ENCODE measurements around the gene MAJIN.
"Not testable (repeated sequence)": the region's sequence is repeated elsewhere in the genome, so short reads cannot be mapped to it uniquely, and the experiment has no call there.

MAJIN gene

DNA sequence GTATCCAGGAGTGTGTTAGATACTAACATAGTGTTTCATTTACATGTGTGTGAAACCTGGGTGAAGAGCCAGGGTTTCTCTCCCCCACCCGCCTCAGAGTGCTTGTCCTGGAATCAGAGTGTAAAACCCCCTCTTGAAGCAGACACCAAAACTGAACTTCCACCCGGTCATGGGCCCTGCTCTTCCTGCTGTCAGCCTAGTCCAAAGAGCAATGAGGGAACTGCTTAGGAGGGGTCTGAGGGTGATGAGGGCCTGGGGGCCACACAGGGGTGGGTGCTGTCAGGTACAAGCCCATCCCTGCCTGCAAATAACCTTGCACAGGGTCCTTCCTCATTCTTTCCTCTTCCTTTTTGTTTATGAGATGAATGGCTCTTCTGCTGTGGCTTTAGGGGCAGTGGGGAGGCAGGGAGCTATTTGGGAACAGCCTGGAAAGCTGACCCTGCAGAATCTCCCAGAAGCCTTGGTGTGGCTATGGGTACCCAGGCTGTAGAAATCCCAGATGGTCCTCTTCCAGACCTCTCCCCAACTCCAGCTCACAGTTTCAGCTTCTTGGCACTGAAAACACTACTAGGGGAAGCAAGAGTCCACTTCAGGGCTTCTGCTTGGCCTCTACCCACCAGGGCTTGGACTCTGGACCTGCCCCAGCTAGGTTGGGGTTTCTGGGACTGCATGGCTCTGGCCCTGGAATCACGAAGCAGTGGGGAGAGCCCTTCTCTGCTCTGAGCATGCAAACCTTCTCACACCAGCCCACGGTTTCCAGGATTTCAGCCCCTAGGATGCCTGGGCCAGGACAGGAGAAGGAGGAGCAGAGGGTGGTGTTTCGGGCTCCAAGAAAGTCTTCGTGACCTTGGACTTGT lies 16.3 kb upstream of the MAJIN start:
- TF ChIP-seq POLR2AphosphoS5 (IDR thresholded peaks at IDR 0.05; ENCODE audit: low read depth, low read length) (no peak), TAF1 (IDR thresholded peaks at IDR 0.05; ENCODE audit: borderline replicate concordance, low read depth, low read length) (no peak), POLR2A (IDR thresholded peaks at IDR 0.05; ENCODE audit: low read depth, low read length) (no peak)
- DNase-seq (ENCODE audit: insufficient read length) (no peak), FAIRE-seq (no peak)

DNA sequence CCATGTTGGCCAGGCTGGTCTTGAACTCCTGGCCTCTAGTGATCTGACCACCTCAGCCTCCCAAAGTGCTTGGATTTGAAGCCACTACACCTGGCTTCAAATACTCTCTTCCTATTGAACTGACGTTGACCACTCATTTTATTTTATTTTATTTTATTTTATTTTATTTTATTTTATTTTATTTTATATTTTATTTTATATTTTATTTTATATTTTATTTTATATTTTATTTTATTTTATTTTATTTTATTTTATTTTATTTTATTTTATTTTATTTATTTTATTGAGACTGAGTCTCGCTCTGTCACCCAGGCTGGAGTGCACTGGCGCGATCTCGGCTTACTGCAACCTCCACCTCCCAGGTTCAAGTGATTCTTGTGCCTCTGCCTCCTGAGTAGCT lies 11.4 kb upstream of the MAJIN start:
- not testable (repeated sequence) for FAIRE-seq; DNase-seq (ENCODE audit: insufficient read length)

DNA sequence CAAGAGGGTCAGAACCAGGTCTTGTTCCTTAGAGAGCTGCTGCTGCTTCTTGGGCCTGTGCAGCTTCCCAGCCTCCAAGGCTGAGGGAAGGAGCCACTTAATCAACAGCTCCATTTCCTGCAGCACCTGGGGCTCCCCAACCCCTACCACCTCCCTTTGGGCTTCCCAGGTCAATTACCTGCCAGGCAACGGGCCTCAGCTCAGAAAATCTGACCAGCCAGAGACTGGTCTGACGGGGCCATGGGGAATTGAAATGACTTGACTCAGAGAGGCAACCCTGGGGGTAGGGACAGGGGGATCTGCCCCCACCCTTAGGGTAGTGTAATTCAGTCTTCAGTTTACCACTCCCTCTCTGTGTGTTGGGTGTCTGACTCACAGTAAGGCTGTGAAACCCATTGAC lies 4.7 kb upstream of the MAJIN start:
- FAIRE-seq (no peak), DNase-seq (ENCODE audit: insufficient read length) (no peak)
- TF ChIP-seq POLR2AphosphoS5 (IDR thresholded peaks at IDR 0.05; ENCODE audit: low read depth, low read length) (no peak), POLR2A (IDR thresholded peaks at IDR 0.05; ENCODE audit: low read depth, low read length) (no peak), TAF1 (IDR thresholded peaks at IDR 0.05; ENCODE audit: borderline replicate concordance, low read depth, low read length) (no peak)

DNA sequence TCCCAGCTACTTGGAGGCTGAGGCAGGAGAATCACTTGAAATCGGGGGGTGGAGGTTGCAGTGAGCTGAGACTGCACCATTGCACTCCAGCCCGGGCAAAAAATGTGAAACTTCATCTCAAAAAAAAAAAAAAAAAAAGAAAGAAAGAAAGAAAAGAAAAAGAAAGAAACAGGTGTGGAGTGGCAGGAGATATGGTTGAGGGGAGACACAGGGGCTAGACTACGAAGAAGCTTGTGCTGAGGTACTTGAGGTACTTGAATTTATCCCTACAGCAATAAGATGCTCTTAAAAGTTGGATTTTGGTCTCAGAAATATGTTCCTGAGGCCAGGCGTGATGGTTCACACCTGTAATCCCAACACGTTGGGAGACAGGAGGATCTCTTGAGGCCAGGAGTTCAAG lies 2.2 kb upstream of the MAJIN start:
- TF ChIP-seq POLR2A (IDR thresholded peaks at IDR 0.05; ENCODE audit: low read depth, low read length) (no peak), TAF1 (IDR thresholded peaks at IDR 0.05; ENCODE audit: borderline replicate concordance, low read depth, low read length) (no peak), POLR2AphosphoS5 (IDR thresholded peaks at IDR 0.05; ENCODE audit: low read depth, low read length) (no peak)
- FAIRE-seq (no peak), DNase-seq (ENCODE audit: insufficient read length) (no peak)

DNA sequence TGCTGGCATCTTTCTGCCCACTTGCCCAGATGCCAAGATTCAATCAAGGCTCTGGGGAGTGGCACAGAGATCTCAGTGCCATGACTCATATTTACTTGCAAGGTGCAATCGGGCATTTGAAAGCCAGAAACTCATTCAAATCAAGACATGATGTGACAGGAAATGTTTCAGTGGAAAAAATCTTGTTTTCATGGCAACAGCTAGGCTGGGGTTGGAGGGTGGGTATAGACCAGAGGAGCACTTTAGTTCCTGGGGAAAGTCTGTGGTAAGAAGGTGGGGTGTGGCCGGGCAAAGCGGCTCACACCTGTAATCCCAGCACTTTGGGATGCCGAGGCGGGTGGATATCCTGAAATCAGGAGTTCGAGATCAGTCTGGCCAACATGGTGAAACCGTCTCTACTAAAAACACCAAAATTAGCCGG lies 1.2 kb downstream of the MAJIN start:
- FAIRE-seq (no peak), DNase-seq (ENCODE audit: insufficient read length) (no peak)
- TF ChIP-seq POLR2A (IDR thresholded peaks at IDR 0.05; ENCODE audit: low read depth, low read length) (no peak), TAF1 (IDR thresholded peaks at IDR 0.05; ENCODE audit: borderline replicate concordance, low read depth, low read length) (no peak), POLR2AphosphoS5 (IDR thresholded peaks at IDR 0.05; ENCODE audit: low read depth, low read length) (no peak)

DNA sequence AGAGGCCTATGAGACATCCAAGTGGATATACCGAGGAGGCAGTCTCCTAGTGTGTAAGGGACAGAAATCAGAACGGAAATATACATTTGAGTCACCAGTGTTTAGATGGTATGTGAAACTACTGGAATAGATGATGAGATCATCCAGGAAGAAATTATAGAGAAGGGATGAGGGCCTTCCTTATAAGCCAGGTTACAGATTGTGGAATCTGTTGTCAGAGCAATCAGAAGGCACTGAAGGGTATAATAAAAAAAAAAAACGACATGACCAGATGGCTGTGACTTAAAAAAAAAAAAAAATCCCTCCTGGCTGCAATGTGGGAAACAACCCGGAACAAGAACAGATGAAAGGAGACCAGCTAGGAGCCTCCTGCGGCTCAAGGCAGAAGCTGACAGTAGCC lies 2.7 kb downstream of the MAJIN start:
- FAIRE-seq = no peak
- DNase-seq (ENCODE audit: insufficient read length) = no peak

DNA sequence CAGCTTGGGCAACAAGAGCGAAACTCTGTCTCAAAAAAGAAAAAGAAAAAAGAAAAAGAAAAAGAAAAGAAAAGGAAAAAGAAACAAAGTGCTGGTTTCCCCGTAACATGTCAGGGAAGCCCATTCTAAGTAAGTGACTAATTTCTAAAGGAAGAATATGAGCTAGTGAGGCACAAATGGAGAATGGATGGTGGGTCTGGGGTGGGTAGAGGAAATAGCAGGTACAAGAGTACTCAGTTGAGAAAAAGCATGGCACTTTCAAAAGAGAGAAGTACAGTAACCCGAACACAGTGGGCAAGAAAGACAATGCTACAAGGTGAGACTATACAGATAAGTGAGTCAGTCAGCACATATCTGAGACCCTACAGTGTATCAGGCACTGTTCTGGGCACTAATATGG lies 4.5 kb downstream of the MAJIN start:
- TF ChIP-seq TAF1 (IDR thresholded peaks at IDR 0.05; ENCODE audit: borderline replicate concordance, low read depth, low read length) = no peak
- no peak for TF ChIP-seq POLR2A (IDR thresholded peaks at IDR 0.05; ENCODE audit: low read depth, low read length)
- TF ChIP-seq POLR2AphosphoS5 (IDR thresholded peaks at IDR 0.05; ENCODE audit: low read depth, low read length) = no peak
- DNase-seq (ENCODE audit: insufficient read length) = no peak
- FAIRE-seq = no peak

More for the DNA sequence above, 2.7 kb downstream of the MAJIN start:
- TF ChIP-seq POLR2A (IDR thresholded peaks at IDR 0.05; ENCODE audit: low read depth, low read length) (no peak), POLR2AphosphoS5 (IDR thresholded peaks at IDR 0.05; ENCODE audit: low read depth, low read length) (no peak), TAF1 (IDR thresholded peaks at IDR 0.05; ENCODE audit: borderline replicate concordance, low read depth, low read length) (no peak)

DNA sequence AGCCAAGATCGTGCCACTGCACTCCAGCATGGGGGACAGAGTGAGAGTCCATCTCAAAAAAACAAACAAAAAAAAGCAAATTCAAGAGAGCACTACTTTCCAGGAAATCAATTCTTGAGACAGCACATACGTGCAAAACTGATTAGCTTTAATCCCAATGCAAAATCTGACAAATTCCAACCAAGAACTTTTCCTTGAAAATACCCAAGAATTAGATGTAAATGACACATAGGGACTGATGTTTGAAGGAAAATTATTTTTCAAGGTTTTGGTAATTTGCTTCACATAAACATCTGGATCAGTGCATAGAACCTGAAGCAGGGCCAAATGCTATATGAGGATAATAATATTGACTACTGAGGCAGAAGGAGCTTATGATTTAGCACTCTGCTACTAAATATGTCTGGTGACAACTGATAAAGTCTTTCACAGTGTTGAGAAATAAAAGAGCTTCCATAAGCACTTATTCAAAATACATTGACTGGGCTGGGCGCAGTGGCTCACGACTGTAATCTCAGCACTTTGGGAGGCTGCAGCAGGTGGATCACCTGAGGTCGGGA lies 8.8 kb downstream of the MAJIN start:
- FAIRE-seq (no peak), DNase-seq (ENCODE audit: insufficient read length) (no peak)
- TF ChIP-seq TAF1 (IDR thresholded peaks at IDR 0.05; ENCODE audit: borderline replicate concordance, low read depth, low read length) = no peak
- no peak for TF ChIP-seq POLR2A (IDR thresholded peaks at IDR 0.05; ENCODE audit: low read depth, low read length)
- no peak for TF ChIP-seq POLR2AphosphoS5 (IDR thresholded peaks at IDR 0.05; ENCODE audit: low read depth, low read length)

DNA sequence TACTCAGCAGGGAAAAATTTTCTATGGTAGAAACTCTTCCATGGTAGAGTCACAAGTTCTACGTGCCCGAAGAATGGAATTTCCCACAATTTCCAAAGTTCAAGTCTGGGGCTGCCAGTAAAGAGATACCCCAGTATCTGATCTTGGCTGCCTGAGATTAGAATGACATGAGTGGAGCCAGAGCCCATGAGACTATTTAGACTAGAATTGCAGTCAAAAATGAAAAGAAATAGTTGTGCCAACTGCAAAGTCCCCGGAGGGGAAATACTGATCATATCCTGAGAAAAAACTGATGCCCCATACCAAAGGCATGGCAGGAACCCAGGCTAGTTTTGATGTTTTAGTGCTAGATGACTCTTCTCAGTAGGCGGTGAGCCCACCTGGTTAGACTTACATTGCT lies 11.2 kb downstream of the MAJIN start:
- TF ChIP-seq TAF1 (IDR thresholded peaks at IDR 0.05; ENCODE audit: borderline replicate concordance, low read depth, low read length) = no peak
- no peak for TF ChIP-seq POLR2AphosphoS5 (IDR thresholded peaks at IDR 0.05; ENCODE audit: low read depth, low read length)
- no peak for TF ChIP-seq POLR2A (IDR thresholded peaks at IDR 0.05; ENCODE audit: low read depth, low read length)
- DNase-seq (ENCODE audit: insufficient read length) (no peak), FAIRE-seq (no peak)

DNA sequence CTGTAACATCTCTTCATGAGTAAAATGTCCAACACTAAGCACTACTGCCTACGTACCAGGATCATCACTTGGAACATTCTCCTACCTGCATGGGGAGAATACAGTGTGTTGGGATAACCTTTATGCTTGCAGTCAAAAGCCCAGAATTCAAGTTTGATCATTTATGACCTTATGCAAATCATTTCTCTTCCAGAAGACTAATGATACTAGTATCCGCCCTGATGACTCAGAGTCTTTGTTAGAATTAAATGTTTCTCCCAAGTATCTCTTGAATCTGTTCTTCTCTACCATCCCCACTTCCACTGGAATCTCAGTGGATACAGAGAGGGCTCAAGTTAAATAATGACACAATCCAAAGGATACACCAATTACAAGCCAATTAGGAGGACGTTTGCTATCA lies 12.4 kb downstream of the MAJIN start:
- TF ChIP-seq POLR2A (IDR thresholded peaks at IDR 0.05; ENCODE audit: low read depth, low read length) (no peak), POLR2AphosphoS5 (IDR thresholded peaks at IDR 0.05; ENCODE audit: low read depth, low read length) (no peak), TAF1 (IDR thresholded peaks at IDR 0.05; ENCODE audit: borderline replicate concordance, low read depth, low read length) (no peak)
- DNase-seq (ENCODE audit: insufficient read length) = no peak
- FAIRE-seq = no peak

DNA sequence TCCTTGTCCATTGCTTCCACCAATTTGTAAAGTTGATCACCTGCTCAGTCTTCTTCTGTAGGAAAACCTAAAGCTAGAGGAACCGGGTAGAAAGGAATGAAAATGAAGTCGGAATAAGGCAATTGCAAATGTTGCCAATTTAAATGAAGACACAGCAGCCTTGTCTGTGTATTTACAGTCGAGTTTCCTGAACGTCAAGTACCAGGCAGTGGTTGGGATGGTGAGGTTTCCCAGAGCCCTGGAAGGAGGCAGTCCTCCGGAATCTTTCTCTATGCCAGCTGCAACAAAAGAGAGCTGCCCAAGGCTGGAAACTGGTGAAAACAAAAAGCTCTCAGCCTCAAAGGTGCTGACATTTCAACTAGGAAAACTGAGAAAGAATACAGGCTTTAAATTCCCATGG lies 17.7 kb downstream of the MAJIN start:
- DNase-seq (ENCODE audit: insufficient read length) (no peak), FAIRE-seq (no peak)
- TF ChIP-seq TAF1 (IDR thresholded peaks at IDR 0.05; ENCODE audit: borderline replicate concordance, low read depth, low read length) = no peak
- no peak for TF ChIP-seq POLR2A (IDR thresholded peaks at IDR 0.05; ENCODE audit: low read depth, low read length)
- TF ChIP-seq POLR2AphosphoS5 (IDR thresholded peaks at IDR 0.05; ENCODE audit: low read depth, low read length) = no peak

DNA sequence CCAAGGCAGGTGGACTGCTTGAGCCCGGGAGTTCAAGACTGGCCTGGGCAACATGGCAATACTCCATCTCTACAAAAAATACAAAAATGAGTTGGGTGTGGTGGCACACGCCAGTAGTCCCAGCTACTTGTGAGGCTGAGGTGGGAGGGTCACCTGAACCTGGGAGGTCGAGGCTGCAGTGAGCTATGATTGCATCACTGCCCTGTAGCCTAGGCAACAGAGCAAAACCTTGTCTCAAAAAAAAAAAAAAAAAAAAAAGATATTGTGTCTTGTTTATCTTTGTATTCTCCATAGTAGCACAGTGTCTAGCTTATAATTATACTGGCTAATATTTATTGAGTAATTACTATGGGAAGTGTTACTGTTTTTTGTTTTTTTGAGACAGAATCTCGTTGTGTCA lies 20.4 kb downstream of the MAJIN start:
- TF ChIP-seq POLR2AphosphoS5 (IDR thresholded peaks at IDR 0.05; ENCODE audit: low read depth, low read length) (no peak), TAF1 (IDR thresholded peaks at IDR 0.05; ENCODE audit: borderline replicate concordance, low read depth, low read length) (no peak), POLR2A (IDR thresholded peaks at IDR 0.05; ENCODE audit: low read depth, low read length) (no peak)
- DNase-seq (ENCODE audit: insufficient read length) = no peak
- no peak for FAIRE-seq
